ENCODE results near the gene XYLT1. TPM values are rescaled to one million over a fixed set of nuclear protein-coding genes. Genes with fewer than 3 reads are reported as not detected.

The XYLT1 gene
- total RNA-seq, 1 experiment from 2014 or later: 0.80 TPM

DNA sequence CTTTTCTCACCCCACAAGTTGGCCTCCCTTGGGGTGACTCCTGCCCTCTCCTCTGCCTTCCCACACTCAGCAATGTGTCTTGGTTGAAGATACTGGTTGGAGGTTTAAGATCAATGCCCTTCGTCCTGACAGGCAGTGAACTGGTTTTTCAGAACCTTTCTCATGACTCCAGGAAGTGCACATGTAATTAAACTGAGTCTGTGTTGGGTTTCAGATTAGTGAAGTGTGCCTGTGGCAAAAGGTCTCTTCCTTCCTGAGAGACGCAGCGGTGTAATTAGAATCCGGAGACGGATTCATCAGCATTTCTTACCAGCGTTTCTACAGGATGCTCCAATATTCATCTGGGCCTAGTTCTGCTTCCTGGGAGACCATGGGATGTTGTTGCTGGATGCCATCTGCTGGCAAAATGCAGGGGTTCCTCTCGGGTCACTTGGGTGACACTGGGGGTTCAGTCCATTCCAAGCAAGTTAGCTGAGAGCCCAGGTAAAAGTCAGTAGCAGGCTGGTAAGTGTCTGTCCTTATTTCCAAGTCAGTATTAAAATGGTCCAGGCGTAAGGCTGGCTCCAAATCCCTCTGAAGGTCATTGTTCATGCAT, 233.3 kb downstream of the XYLT1 start:
- no peak for DNase-seq (ENCODE audit: low read depth)

DNA sequence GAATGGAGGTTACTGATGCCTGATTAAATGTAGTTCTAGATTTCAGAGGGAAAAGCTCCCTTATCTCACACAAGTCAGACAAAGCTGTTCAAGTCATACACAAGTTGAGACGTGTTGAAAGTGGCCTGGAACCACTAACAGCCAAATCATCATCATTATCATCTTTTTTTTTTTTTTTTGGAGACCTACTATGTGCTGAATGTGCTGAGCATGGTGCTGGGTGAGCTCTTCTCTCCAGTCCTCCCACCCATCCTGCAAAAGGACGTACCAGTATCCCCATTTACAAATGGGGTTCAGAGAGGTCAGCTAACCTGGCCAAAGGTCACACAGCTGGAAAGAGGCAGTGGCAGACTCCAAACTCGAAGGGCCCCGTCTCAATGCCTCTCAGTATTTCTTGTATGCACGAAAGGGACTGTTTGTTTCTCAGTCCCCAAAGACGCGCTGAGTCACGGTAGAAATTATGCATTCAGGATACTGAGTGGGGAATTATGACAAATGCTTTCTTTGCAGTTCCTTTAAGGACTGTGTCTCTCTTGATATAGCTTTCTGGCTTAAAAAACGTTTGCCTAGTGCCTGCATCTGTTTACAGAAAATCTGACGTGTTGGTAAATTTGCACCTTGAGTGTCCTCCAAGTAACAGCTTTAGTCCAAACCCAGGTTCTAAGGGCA, 235.5 kb downstream of the XYLT1 start:
- DNase-seq (ENCODE audit: low read depth): no peak

DNA sequence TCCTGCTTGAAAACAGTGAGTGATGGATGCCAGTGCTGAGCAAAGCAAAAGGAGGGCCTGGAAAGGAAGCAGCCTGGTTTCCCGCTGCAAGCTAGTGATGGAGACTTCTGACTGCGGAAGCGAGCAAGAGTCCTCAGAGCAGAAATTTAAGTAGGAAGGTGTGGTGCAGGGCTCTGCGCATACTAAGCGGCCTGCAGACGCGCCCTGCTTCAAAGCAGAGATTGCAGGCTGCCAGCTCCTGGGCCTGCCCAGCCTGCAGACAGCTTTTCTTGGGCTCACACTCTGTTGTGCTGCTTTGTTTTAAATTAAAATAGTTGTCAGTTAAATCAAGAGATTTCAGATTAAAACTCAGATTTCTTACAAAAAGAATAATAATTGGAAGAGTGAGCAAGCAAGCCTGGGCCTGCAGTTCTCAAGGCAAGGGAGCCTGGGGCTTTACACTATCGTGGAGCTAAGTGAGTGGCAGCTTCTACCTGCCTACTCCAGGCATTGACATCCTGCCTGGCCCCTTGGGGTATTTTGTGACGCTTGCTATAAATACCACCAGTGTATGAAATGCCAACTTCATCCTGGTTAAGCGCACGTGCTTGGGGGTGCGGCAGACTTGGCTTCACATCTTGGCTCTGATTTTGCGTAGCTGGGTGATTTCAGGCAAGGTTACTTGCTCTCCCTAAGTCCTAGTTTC, 237.3 kb downstream of the XYLT1 start:
- no peak for DNase-seq (ENCODE audit: low read depth)

DNA sequence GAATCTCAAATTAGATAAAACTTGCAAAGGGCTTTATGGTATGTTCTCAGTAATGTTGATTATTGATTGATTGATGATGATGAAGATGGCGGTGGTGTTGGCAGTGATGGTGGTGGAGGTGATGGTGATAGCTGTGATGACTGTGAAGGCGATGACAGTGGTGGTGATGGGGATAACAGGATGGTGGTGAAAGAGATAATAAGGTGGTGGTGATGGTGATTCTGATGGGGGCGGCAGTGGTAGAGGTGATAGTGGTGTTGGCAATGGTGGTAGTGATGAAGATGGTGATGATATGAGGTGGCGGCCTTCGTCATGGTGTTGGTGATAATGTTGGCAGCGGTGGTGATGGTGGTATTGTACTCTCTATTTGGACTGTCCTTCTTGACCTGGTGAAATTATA, 238.3 kb downstream of the XYLT1 start:
- DNase-seq (ENCODE audit: low read depth): no peak

DNA sequence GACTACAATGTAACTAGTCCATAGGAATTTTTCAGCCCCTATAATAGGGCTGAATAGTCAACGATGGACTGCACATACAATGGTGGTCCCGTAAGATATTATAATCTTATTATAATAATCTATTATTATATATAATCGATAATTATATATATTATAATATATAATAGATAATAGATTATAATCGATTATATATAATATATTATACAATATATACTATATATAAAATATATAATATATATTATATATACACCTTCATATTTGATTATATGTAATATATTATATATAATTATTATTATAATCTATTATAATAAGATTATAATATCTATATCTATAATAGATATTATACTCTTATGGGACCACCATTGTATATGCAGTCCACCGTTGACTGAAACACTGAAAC, 238.8 kb downstream of the XYLT1 start:
- no peak for DNase-seq (ENCODE audit: low read depth)

DNA sequence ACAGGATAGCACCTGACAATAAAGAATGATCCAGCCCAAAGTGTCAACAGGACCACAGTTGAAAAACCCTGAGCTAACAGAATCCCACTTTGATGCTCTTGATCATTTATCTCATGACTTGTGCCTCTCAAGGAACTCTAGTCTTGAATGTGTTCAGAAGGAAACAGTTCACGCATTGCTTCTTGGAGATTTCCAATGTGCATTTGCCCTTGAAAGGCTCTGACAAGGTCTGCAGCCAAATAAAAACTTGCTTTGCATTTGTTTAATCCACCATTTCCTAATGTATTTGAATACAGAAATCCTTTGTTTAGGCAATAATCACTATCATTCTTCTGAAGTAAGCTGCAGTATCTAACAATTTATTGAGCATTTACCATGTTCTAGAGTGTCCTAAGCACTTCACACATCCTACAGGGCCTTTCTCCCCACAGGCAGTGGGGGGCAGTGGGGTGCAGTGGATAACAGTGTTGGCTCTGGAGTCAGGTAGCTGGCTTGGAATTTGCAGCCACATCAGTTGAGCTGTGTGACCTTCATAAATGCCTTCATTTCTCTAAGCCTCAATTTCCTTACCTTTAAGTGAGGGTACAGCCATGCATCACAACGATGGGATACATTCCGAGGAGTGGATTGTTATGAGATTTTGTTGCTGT, 239.7 kb downstream of the XYLT1 start:
- no peak for DNase-seq (ENCODE audit: low read depth)

DNA sequence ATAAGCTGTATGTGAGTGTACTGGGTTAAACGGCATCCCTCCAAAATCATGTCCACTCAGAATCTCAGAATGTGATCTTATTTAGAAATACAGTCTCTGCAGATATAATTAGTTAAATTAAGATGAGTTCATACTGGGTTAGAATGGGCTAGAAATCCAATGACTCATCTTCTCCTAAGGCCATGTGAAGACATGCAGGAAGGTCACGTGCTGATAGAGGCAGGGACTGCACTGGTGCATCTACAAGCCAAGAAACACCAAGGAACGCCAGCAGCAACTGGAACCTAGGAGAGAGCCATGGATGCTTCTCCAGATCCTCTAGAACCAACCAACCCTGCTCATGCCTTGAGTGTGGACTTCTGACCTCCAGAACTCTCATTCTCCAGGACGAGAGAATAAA, 241.0 kb downstream of the XYLT1 start:
- DNase-seq (ENCODE audit: low read depth): no peak

DNA sequence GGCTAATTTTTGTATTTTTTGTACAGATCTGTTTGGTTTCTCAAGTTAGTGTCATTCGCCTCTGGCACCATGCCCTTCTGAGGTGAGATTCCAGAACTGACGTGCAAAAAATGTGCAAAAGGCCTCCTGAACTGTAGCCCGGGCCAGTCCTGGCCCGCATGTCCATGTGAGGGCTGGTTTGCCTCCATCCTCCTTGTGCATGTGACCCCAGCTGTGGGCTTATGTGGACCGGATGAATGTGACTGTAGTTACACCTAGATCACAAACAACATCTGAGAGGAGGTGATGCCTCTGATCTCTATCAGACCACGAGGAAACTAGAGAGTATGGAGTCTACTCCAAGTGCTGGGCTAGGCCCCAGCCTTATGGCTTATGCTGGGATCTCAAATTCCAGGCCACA, 241.6 kb downstream of the XYLT1 start:
- no peak for DNase-seq (ENCODE audit: low read depth)

DNA sequence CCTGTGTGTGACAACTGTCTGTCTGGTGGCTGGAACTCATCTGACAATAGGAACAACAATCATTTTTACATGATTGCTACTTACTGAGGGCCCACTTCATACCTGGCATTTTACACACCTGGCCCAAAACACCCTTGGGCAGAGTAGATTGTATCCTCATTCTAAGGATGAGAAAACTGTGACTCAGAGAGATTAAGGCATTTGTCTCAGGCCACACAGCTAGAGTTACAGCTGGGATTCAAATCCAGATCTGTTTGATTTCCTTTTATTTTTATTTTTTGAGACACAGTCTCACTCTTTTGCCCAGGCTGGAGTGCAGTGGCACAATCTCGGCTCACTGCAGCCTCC, 242.1 kb downstream of the XYLT1 start:
- no peak for DNase-seq (ENCODE audit: low read depth)

DNA sequence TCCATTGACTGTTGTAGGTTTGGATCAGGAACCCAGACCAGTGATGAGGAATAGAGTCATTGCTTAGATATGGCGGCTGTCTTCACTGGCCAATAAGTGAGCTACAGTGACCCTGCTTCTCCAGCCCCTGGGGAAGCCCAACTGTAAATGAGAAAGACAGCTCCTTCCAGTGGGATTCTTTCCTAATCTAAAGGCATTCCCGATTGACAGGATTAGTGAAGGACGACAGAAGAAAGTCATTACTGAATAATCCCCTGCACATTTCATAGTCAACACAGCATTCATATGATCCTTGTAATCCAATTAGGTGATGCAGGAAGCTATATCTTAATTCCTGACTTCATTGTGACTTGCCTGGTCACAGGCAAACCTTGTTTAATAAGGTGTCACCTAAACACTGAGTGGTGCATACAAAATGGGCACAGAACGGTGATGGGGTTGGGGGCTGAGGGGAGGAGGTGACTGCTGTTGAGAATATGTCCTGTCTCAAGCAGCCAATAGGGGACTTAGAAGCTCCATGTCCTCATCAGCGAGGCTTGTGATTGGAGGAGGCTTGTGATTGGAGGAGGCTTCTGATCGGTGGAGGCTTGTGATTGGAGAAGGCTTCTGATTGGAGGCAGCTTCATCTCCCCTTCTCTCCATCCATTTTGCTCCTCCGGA, 242.6 kb downstream of the XYLT1 start:
- no peak for DNase-seq (ENCODE audit: low read depth)

DNA sequence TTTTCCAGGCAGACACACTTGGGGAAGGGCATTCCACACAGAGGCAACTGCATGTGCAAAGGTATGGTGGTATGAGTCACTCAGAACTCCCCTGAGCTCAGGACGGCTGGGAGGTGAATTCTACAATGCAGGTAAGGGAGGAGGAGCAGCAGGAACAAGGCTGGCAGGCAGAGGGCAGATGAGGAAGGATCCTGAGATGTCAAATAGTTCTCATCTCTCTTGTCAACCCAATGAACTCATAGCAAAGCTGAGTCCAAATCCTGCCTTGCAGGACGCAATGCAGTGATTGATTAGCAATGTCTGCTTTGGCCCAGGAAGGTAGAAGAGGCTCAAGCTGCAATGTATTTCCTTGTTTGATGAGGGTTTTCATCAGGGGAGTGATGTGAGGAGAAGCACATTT, 243.5 kb downstream of the XYLT1 start:
- no peak for DNase-seq (ENCODE audit: low read depth)

DNA sequence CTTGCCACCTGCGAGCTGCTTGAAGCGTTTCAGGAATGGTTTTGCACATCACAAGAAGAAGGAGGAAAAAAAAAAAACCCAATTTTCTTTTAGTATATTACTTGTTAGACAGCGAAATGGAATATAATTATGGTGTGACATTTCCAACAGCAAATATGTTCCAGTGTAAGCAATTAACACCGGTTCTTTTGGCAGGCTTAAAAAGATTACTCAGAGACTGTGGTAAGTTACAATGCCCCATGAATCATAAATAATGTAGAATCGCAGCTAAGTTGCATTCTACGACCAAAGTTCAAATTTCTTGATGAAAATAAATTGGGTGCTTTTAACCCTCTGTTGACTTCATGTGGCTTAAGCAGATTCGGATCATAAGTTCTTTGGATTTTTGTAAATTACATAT, 245.2 kb downstream of the XYLT1 start:
- no peak for DNase-seq (ENCODE audit: low read depth)

DNA sequence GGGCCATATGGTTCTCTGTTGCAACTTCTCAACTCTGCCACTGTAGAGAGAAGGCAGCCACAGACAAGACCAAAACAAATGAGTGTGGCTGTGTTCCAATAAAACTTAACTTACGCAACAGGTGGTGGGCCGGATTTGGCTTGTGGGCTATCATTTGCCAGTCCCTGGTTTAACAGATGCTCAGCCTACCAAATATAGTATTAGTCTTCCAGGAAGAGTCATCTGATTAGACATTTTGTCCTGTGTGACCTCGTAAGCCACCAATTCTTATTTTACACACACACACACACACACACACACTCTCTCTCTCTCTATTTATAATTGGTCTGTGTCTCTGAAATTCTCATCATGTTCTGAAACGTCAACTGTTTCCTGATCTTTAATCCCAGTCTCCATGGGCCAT, 245.9 kb downstream of the XYLT1 start:
- DNase-seq (ENCODE audit: low read depth): peak; percentile 4

DNA sequence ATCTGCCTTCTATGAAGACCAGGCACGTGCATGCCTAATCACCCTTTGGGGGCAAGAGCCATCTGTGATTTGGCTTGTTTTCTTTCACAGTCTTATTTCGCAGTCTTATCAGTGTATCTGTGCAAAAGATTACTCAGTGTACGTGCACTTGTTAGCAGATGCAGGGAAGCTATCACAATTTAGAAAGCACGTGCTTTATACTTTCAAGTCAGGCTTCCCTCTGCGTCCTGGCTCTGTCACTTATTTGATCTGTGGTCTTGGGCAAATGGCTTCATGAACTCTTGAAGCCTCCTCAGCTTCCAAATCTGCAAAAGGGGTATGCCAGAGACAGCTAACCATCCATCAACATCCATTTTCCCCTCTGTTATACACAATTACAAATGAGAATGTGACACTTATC, 246.4 kb downstream of the XYLT1 start:
- DNase-seq (ENCODE audit: low read depth): no peak

DNA sequence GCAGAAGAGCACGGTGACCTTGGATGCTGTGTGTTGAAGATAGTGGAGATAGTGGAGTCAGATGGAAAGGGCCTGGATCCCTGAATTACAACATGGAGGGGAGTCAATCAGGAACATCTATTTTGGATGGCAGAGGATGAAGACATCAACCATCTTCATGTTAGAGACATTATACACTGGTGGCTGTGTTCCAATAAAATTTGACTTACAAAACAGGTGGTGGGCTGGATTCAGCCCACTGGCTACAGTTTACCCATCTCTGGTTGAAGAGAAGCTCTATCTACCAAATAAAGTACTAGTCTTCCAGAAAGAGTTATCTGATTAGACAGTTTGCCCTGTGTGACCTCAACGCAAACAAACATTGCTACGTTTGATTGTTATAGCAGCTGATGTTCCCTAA, 247.2 kb downstream of the XYLT1 start:
- no peak for DNase-seq (ENCODE audit: low read depth)

DNA sequence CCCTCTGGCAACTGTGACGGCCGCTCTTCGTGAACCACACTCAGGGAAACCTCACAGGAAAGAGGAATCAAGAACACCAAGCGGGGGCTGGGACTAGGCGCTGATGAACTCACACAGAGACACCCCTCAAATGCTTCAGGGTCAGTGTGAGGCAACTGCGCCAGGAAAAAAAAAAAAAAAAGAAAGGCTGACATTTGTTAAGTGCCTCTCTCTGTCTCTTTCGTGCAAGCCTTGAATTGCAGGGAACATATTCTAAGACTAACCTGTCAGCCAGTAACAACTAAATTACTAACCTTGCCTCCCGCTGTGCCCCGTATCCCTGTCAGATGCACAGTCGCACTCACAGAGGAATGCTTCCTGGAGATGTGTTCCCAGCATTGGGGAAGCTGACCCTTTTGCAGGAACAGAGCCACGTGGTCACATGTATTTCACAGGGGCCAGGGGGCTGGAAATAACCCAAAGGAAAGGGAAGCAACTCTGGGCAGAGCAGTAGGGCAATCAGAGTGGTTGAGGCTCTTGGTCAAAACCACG, 247.8 kb downstream of the XYLT1 start:
- no peak for DNase-seq (ENCODE audit: low read depth)

DNA sequence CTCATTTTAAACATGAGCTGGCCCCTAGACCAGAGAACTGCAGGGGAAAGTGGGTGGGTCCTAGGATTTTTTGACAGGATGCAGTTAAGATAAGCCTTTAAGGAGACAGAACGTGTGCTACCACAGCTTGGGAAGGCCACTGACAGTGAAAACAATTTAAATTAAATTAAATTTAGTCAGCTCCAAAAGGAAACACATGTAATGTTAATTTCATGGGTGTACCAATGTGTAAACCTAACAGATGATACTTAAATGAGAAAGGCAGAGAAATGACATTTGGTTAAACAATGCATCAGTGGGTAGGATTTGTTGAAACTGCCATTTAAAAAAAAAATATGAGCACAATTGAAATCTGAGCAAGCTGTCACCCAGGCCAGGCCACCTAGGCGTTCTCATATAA, 250.8 kb downstream of the XYLT1 start:
- DNase-seq (ENCODE audit: low read depth): no peak

DNA sequence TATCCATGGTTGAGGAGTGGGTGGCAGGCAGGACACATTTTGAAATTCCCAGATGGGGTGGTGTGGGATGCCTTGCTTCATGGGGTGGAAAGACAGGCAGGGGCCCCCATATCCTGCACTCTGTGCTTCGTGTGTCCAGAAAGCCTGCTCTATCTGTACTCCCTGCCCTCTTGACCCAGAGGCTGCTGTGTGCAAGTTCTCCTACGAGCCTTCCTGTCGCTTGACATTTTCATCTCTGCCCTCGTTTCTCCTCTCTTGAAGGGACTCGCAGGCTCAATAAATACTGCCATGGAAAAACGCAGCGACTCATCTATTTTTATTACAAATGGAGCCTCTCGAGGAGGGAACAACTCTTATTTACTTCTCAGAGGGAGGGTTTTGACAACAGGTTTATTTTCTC, 254.8 kb downstream of the XYLT1 start:
- no peak for DNase-seq (ENCODE audit: low read depth)

DNA sequence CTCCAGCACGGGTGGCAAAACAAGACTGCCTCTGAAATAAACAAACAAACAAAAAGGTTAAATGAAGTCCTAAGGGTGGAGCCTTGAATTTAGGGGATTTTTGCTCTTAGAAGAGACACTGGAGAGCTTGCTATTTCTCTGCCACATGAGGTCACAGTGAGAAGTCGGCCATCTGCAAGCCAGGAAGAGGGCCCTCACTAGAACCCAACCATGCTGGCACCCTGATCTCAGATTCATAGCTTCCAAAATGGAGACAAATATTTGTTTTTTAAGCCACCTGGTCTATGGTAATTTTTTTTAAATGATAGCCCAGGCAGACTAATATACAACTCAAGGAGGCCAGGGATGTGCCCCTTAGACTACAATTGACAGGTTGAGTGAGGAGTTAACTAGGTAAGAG, 255.5 kb downstream of the XYLT1 start:
- no peak for DNase-seq (ENCODE audit: low read depth)

DNA sequence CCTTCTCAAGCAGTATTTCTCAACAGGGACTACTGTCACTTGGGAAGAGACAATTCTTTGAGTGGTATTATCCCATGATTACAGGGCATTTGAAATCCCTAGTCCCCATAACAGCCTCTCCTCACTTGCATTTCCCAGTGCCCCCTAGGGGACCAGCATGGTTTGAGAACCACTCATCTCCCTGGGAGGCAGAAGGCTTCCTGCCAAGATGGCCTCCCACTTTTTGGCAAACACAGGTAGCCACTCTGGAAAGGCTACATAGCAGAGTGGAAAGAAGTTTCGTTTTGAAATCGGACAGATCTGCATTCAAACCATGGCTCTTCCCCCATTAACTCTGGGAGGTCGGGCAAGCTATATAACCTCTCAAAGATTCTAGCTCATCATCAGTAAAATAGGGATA, 256.8 kb downstream of the XYLT1 start:
- no peak for DNase-seq (ENCODE audit: low read depth)

DNA sequence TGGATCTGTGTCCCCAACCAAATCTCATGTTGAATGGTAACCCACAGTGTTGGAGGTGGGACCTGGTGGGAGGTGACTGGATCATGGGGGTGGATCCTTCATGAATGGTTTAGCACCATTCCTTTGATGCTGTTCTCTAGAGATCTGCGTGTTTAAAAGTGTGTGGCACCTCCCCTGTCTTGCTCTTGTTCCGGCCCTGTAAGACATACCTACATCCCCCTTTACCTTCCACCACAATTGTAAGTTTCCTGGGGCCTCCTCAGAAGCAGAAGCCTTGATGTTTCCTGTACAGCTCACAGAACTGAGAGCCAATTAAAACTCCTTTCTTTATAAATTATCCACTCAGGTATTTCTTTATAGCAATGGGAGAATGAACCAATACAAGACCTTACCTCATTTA, 257.7 kb downstream of the XYLT1 start:
- no peak for DNase-seq (ENCODE audit: low read depth)

DNA sequence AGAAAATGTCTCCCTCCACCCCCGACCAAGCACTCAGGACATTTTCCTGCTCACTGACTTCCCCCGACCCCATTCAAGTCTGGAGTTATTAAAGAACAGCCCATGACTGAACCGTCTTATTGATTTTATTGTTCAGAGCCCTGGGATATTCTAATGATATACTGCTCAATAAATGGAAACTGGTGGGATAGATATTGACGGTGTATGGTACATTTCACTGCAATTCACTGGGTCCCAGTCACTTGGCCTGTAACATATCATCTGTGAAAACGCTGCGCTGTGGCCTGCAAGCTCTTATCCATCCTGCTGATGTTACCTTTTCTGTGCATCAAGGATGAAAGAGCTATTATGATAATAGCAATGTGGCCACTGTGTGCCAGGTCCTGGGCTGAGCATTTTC, 258.2 kb downstream of the XYLT1 start:
- DNase-seq (ENCODE audit: low read depth): no peak

Measured in HT1080 (cell line).